Endodermal cell (in vitro differentiated cells): Measurements from ENCODE around the gene ITPK1. TPM values are rescaled to one million over a fixed set of nuclear protein-coding genes. Genes with fewer than 3 reads are reported as not detected.

ENCODE experiments used
- DNase-seq: peaks from one replicate; pipeline ENCODE4 v3.0.0-alpha.2; 2017
- H3K27ac ChIP-seq: 2 replicates; pipeline ENCODE4 v1.5.1; 2013; ENCODE audit warnings: mild to moderate bottlenecking, low read depth, low read length, moderate library complexity
- H3K27me3 ChIP-seq: 2 replicates; pipeline ENCODE4 v1.6.1; 2013; ENCODE audit warnings: mild to moderate bottlenecking, low read length, moderate library complexity; ENCODE audit not compliant: insufficient read depth, control insufficient read depth, poor library complexity, severe bottlenecking
- H3K36me3 ChIP-seq: 2 replicates; pipeline ENCODE4 v1.7.0; 2013; ENCODE audit warnings: mild to moderate bottlenecking, low read length, moderate library complexity; ENCODE audit not compliant: control insufficient read depth, insufficient read depth
- H3K4me1 ChIP-seq: one replicate; pipeline ENCODE4 v1.7.0; 2013; ENCODE audit warnings: low read length; ENCODE audit not compliant: control insufficient read depth, insufficient read depth
- H3K4me3 ChIP-seq: 2 replicates; pipeline ENCODE4 v1.5.1; 2013; ENCODE audit warnings: mild to moderate bottlenecking, low read length, moderate library complexity
- H3K9ac ChIP-seq: 2 replicates; pipeline ENCODE4 v1.6.1; 2013; ENCODE audit warnings: mild to moderate bottlenecking, low read length, moderate library complexity; ENCODE audit not compliant: poor library complexity, severe bottlenecking; ENCODE audit errors: extremely low read depth
- H3K9me3 ChIP-seq: 2 replicates; pipeline ENCODE4 v1.6.1; 2013; ENCODE audit warnings: mild to moderate bottlenecking, low read length, moderate library complexity; ENCODE audit not compliant: control insufficient read depth
- H3K27ac Mint-ChIP-seq: 2 replicates; pipeline ENCODE4 v1.8.0; 2020; ENCODE audit warnings: mixed read lengths
- H3K27me3 Mint-ChIP-seq: 2 replicates; pipeline ENCODE4 v1.8.0; 2021; ENCODE audit warnings: mild to moderate bottlenecking, mixed read lengths; ENCODE audit not compliant: insufficient read depth
- H3K36me3 Mint-ChIP-seq: 2 replicates; pipeline ENCODE4 v1.8.0; 2020; ENCODE audit warnings: low read depth, mixed read lengths
- H3K4me1 Mint-ChIP-seq: 2 replicates; pipeline ENCODE4 v1.8.0; 2020; ENCODE audit warnings: mixed read lengths
- H3K4me3 Mint-ChIP-seq: 2 replicates; pipeline ENCODE4 v1.8.0; 2020; ENCODE audit warnings: mild to moderate bottlenecking, moderate library complexity, mixed read lengths
- H3K9me3 Mint-ChIP-seq: 2 replicates; pipeline ENCODE4 v1.8.0; 2020; ENCODE audit warnings: mild to moderate bottlenecking, mixed read lengths
- WGBS, 2 experiments: methylation state at CpG; one replicate each; pipeline versions ENCODE4 v1.1.5 to v1.1.7; 2013; ENCODE audit warnings: missing lambda C conversion rate in 2 of 2, mixed read lengths in 1 of 2; ENCODE audit not compliant: insufficient coverage in 1 of 2, insufficient read length in 1 of 2; 5-methylcytosine and 5-hydroxymethylcytosine counted together
- total RNA-seq, 2 donors: library from RNA; stranded (reverse); fragmentation: NEBNext Ultra II Directional in 1 of 2; extraction: Animal tissue kit (Norgen Biotek cat#: 25700) in 1 of 2; gene quantifications; 2 replicates in 1 of 2; 3 replicates in 1 of 2; pipeline ENCODE4 v1.2.1, GENCODE V29; 2021
- TF ChIP-seq, protein P1 (sequence below): fragments of 200-600 bp; sonication (generic); conservative IDR thresholded peaks from 2 replicates; pipeline ENCODE4 v1.5.0; 2021; ENCODE audit warnings: antibody characterized with exemption, mild to moderate bottlenecking

ITPK1 gene
- total RNA-seq, 2 donors from 2014 or later = 59.9 to 66.9 TPM

DNA sequence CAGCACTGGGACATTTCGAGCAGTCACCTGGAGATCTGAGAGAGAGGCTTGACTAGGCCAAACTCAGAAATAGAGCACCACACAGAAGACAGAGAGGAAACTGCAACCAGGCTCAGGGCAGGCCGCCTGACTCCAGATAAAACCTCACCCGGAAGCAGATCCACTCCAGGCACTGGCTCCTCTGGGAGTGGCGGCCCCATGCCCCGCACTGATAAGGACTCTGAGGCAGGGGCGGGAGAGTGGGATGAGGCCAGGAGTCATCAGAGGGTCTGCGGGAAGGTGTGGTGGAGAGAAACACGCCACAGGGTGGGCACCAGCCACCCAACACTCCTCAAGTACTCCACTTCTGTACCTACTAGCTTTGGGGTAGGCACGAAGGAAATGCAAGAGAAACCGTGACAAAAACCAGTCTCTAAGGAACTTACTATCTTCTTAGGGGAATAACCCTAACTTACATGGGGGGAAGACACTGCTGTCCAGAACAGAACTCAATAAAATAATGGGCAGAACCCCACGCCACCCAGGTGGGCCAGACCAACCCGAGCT, 121.5 kb downstream of the ITPK1 start:
- Histone ChIP-seq H3K4me1 (no peaks in the 10 kb centered on the region), H3K9me3 (no peaks in the 10 kb centered on the region), H3K27ac (no peak overlapping the region), H3K27me3 (no peaks in the 10 kb centered on the region), H3K4me3 (no peak overlapping the region), H3K36me3 (no peaks in the 10 kb centered on the region), H3K9ac (no peak overlapping the region)
- H3K4me3 Mint-ChIP-seq = no peak overlapping the region
- TF ChIP-seq, protein P1, sequence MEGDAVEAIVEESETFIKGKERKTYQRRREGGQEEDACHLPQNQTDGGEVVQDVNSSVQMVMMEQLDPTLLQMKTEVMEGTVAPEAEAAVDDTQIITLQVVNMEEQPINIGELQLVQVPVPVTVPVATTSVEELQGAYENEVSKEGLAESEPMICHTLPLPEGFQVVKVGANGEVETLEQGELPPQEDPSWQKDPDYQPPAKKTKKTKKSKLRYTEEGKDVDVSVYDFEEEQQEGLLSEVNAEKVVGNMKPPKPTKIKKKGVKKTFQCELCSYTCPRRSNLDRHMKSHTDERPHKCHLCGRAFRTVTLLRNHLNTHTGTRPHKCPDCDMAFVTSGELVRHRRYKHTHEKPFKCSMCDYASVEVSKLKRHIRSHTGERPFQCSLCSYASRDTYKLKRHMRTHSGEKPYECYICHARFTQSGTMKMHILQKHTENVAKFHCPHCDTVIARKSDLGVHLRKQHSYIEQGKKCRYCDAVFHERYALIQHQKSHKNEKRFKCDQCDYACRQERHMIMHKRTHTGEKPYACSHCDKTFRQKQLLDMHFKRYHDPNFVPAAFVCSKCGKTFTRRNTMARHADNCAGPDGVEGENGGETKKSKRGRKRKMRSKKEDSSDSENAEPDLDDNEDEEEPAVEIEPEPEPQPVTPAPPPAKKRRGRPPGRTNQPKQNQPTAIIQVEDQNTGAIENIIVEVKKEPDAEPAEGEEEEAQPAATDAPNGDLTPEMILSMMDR = no peak
- no peaks in the 10 kb centered on the region for H3K9me3 Mint-ChIP-seq
- H3K36me3 Mint-ChIP-seq = peaks cover 17% of the 10 kb centered on the region
- 92% methylated on average over 3 to 11 of the region's 12 CpGs for WGBS, 2 experiments
- no peak for DNase-seq
- no peaks in the 10 kb centered on the region for H3K27me3 Mint-ChIP-seq
- no peak overlapping the region for H3K27ac Mint-ChIP-seq
- peaks cover 8% of the 10 kb centered on the region for H3K4me1 Mint-ChIP-seq

DNA sequence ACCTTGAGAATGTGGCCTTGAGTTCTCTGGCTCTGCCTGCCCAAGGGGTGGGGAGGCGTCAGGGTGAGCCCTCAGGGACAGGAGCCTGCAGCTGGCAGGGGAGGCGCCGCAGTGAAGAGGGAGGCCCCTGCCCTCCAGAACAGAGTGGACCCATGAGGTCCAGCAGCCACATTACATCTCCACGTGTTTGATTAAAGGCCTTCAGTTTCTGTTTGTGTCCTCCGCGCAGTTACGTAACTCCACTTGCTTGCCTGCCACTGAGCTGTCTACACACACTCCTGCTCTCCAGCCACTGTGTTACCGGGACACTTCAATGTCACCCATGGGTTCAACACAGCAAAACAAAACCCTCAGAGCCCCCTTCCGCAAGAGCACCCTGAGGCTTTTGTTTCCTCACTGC, 122.4 kb downstream of the ITPK1 start:
- H3K9ac ChIP-seq = no peak overlapping the region
- peaks cover 17% of the 10 kb centered on the region for H3K36me3 Mint-ChIP-seq
- no peaks in the 10 kb centered on the region for H3K27me3 ChIP-seq
- H3K9me3 Mint-ChIP-seq = no peaks in the 10 kb centered on the region
- no peaks in the 10 kb centered on the region for H3K9me3 ChIP-seq
- no peak overlapping the region for H3K4me3 ChIP-seq
- H3K27ac ChIP-seq = no peak overlapping the region
- no peaks in the 10 kb centered on the region for H3K4me1 ChIP-seq
- 96 to 97% methylated on average over 6 to 9 of the region's 9 CpGs for WGBS, 2 experiments
- no peaks in the 10 kb centered on the region for H3K27me3 Mint-ChIP-seq
- no peak overlapping the region for H3K4me3 Mint-ChIP-seq
- TF ChIP-seq, protein P1 = no peak
- no peak overlapping the region for H3K27ac Mint-ChIP-seq
- peaks cover 8% of the 10 kb centered on the region for H3K4me1 Mint-ChIP-seq
- H3K36me3 ChIP-seq = no peaks in the 10 kb centered on the region
- no peak for DNase-seq

DNA sequence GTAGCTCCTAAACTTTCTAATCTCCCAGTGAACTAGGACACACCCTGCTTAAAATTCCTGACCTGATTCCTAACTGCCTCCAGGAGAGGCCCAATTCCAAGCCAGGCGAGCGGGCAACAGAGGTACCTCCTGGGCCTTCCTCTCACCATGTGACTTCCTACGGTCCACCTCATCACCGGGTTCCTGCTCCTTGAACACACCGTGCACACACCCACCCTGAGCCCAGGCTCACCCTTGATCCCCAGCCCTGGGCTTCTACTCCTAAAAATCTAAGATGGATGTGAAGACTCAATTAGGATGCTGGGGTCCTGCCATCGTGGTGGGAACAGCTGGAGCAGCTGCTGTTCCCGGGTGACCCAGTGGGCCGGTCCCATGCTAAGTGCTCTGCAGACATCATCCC, 124.2 kb downstream of the ITPK1 start:
- TF ChIP-seq, protein P1 = no peak
- Mint-ChIP-seq H3K4me1 (peaks cover 8% of the 10 kb centered on the region), H3K4me3 (no peak overlapping the region), H3K36me3 (peaks cover 17% of the 10 kb centered on the region), H3K27me3 (no peaks in the 10 kb centered on the region), H3K27ac (peak overlapping the region; percentile 12), H3K9me3 (no peaks in the 10 kb centered on the region)
- Histone ChIP-seq H3K27ac (peak overlapping the region; percentile 87), H3K9me3 (no peaks in the 10 kb centered on the region), H3K27me3 (no peaks in the 10 kb centered on the region), H3K9ac (no peak overlapping the region), H3K4me3 (no peak overlapping the region), H3K36me3 (no peaks in the 10 kb centered on the region), H3K4me1 (no peaks in the 10 kb centered on the region)
- no peak for DNase-seq
- 96 to 97% methylated on average over 6 to 8 of the region's 8 CpGs for WGBS, 2 experiments
